Measurements from ENCODE around the gene SRRM2.

Gene SRRM2

GRCh38 chr16:2741168-2741567 is 11.3 kb upstream of the SRRM2 start:
- no peak for DNase-seq

DNA sequence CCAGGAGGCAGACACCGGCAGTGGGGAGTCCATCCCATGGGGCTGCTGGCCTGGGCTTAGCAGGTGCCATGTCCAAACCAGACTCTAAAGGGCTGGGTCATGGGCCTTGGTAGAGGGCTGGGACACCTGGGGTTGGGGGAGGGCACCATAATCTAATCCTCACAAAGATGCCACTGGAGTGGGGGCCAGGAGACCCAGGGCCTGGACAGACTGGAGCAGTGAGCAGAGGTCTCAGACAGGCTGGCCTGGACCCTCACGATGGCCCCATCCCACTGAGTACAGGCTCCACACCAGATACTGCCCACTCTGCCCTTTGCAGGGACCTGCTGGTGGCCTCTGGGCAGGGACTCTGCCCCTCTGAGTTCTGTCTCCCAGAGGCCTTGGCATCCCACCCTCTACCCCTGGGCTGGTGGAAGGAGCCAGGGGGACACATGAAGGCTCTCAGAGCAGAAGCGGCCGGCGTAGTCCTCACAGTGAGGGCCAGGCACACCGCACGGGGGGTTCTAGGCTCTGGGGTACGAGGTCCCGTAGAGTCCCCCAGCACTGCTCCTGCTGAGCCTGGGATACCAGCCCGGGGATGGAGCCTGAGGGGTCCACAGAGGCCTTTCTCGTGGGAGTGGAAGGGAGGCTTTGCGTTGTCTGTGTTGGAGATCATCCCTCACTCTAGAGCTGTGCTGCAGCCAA is 10.0 kb upstream of the SRRM2 start:
- no peak for DNase-seq

DNA sequence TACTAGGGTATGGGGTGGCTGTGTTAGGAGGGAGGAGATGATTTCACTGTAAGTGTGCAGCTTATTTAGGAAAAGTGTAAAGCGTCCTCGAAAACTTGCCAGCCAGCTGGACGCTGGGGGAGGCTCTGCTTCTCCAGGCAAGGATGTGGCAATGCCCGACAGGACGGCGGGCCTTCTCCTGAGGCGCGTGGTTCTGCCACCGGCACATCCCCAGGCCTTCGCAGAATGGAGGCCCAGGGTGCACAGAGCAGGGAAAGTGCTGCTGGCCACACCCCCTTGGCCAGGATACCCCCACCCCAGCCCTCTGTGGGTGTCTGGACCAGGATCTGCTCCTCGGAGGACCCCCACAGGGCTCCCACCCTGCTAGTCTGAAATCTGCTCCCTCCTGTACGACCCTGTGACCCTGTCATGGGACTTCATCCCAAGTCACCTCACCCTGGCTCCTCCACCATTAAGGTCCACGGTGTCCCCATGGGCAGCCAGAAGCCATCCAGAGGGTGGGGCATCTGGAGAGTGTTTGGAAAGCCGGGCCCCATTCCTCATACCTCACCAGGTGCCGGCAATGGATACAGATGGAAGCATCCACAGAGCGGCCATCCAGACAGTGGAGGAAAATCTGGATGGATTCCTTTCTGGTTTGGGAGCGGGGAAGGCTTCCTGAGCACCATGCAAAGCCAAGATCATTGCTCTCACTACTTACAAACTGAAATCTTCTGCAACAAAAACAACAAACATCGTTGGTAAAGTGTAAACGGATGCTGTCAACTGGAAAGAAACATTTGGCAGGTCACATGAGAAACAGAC is 9.2 kb upstream of the SRRM2 start:
- no peak for DNase-seq

GRCh38 chr16:2744711-2745110 is 7.7 kb upstream of the SRRM2 start:
- DNase-seq = no peak

GRCh38 chr16:2745116-2745890 is 7.1 kb upstream of the SRRM2 start:
- DNase-seq = no peak

- no peak for DNase-seq
Observed at GRCh38 chr16:2745961-2746360, 6.5 kb upstream of the SRRM2 start.

DNA sequence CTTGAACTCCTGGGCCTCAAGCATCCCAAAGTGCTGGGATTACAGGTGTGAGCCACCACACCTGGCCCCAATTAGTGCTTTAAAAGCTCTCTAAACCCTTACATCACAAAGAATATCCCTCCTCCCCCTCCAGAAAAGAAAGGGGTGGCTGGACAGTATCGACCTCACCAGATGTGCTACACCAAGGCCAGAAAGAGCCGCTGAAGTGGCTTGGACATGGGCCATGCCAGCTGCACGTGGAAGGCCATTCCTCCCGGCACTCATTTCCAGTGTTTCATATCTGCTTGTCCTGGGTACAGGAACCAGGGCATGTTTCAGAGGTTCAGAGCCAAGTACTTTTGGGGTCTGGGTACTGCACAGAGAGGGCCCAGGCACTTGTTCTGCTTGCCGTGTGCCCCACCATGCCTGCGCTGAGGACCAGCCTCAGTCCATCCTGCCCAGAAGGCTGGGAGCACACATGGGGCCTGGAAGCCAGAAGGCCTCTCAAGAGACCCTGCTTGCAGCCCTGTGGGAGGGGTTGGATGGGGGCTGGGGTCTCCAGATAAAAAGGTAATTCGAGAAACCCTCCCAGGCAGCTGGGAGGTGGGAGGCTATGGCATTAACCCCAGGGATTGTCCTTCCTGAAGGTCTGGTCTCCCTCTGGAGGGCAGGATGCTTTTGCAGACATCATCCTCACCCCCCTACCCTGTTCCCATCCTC is 3.5 kb upstream of the SRRM2 start:
- DNase-seq = no peak

- DNase-seq = no peak
Observed at GRCh38 chr16:2749476-2749875, 3.0 kb upstream of the SRRM2 start.

GRCh38 chr16:2749936-2750335 is 2.5 kb upstream of the SRRM2 start:
- no peak for DNase-seq

- DNase-seq = peak; percentile 76 to 90
Observed at GRCh38 chr16:2751577-2752034, 832 bp upstream of the SRRM2 start.

- DNase-seq = peak; percentile 80 to 82
Observed at GRCh38 chr16:2752850-2753732, 653 bp downstream of the SRRM2 start.

GRCh38 chr16:2753733-2754020 is 1.2 kb downstream of the SRRM2 start:
- DNase-seq = no peak

DNA sequence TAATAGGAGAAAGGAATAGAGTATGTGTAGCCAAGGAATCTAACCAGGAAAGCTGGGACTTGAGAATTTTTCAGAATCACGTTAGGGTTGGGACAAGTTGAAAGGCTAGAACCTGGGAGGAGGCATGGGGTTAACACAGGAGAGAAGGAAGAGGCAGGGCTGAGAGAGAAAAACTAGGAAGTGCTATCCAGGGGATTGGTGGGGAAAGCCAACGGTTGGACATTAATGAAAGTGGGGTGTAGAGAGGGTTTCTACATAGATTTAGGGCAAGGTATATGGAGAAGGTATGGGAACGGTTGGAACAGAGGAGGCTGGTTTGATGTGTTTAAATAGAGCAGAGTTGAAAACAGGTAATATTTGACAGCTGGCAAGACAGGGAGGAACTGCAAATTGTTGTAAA is 2.7 kb downstream of the SRRM2 start:
- no peak for DNase-seq

GRCh38 chr16:2756288-2757015 is 4.0 kb downstream of the SRRM2 start:
- DNase-seq = no peak

- no peak for DNase-seq
Observed at GRCh38 chr16:2757344-2757743, 4.9 kb downstream of the SRRM2 start.

DNA sequence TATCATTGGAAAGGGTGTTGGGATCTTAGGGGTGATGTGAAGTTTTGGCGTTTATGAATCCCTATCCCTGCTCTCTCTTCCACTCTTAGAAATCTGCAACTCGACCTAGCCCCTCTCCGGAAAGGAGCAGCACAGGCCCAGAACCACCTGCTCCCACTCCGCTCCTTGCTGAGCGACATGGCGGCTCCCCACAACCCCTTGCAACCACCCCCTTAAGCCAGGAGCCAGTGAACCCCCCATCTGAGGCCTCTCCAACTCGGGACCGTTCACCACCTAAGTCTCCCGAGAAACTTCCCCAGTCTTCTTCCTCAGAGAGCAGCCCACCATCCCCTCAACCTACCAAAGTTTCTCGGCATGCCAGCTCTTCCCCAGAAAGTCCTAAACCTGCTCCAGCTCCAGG is 9.0 kb downstream of the SRRM2 start:
- DNase-seq = no peak

DNA sequence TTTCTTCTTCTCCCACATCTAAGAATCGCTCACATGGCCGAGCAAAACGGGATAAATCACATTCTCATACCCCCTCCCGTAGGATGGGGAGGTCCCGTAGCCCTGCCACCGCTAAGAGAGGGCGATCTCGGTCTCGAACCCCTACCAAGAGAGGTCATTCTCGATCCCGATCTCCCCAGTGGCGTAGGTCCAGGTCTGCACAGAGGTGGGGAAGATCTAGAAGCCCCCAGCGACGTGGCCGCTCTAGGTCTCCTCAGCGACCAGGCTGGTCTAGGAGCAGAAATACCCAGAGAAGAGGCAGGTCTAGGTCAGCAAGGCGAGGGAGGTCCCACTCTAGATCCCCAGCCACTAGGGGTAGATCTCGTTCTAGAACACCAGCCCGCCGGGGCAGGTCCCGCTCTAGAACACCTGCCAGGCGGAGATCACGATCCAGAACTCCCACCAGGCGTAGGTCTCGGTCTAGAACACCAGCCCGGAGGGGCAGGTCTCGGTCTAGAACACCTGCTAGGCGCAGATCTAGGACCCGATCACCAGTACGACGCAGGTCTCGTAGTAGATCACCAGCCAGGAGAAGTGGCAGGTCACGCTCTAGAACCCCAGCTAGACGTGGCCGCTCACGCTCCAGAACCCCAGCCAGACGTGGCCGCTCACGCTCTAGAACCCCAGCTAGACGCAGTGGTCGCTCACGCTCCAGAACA is 9.6 kb downstream of the SRRM2 start:
- no peak for DNase-seq

DNA sequence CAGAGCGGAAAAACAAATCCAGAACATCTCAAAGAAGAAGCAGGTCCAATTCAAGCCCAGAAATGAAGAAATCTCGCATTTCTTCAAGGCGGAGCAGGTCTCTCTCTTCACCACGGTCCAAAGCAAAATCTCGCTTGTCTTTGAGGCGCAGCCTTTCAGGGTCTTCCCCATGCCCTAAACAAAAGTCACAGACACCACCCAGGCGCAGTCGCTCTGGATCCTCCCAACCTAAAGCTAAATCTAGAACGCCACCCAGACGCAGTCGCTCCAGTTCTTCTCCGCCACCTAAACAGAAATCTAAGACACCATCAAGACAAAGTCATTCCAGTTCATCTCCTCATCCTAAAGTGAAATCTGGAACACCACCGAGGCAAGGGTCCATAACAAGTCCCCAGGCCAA is 10.3 kb downstream of the SRRM2 start:
- DNase-seq = no peak

DNA sequence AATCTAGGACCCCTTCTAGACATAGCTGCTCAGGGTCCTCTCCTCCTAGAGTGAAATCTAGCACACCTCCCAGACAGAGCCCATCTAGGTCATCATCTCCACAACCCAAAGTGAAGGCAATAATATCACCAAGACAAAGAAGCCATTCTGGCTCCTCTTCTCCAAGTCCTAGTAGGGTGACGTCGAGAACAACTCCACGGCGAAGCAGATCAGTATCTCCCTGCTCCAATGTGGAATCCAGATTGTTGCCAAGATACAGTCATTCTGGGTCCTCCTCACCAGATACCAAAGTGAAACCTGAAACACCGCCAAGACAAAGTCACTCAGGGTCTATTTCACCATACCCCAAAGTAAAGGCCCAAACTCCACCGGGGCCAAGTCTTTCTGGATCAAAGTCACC is 10.7 kb downstream of the SRRM2 start:
- no peak for DNase-seq

GRCh38 chr16:2764718-2765117 is 12.3 kb downstream of the SRRM2 start:
- no peak for DNase-seq

All from NCI-H1930 (cell line).